Measurements from ENCODE around the gene RPS6KB2.

GRCh38 chr11:67438158-67438902 is 10.0 kb downstream of the RPS6KB2 start:
- TF ChIP-seq TCF12 (IDR thresholded peaks at IDR 0.05; ENCODE audit: low read depth) (no peak), EP300 (IDR thresholded peaks at IDR 0.05; ENCODE audit: borderline replicate concordance) (no peak)

All from Ishikawa (cell line).